MV-4-11 (cell line): ENCODE measurements around the gene TWF2.

ENCODE experiments used
- DNase-seq: peaks from one replicate; lab custom pipeline; 2025; lab: John Stamatoyannopoulos, UW

The TWF2 gene

DNA sequence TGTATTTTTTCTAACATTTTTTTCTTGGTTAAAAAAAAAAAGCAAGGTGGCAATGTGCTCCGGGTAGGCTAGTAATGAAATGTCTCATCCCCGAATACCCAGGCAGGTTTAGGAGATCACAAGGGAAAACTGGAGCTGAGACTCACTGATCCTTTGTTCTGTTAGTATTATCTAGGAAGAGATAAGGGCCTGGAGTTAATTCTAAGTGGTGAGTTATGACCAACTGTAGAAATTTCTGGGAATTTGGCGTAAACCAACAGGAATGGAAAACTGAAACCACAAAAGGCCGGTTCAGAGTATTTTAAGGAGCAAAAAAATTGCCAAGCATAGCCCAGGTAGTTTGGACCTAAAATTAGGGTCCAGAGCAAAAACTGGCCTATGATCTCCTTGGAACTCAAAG lies 19.0 kb upstream of the TWF2 start:
- no peak for DNase-seq

DNA sequence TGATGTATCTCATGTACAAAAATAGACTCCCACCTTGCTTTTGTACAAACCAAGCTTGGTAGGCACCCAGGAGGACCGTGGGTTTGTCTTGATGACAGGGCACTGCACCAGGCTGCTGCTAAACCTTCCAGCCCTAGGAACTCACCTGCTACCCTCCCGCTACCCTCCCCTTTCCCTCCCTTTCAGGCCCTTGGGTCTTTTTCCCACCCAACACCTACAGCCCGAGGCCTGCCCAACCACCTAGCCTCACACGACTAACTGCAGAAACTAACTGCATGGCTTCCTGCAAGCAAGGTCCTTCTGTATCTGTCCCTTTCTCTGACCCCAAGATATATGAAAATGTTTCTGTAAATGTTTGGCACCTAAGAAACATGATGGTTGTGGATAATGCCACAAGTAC lies 17.7 kb upstream of the TWF2 start:
- DNase-seq: no peak

DNA sequence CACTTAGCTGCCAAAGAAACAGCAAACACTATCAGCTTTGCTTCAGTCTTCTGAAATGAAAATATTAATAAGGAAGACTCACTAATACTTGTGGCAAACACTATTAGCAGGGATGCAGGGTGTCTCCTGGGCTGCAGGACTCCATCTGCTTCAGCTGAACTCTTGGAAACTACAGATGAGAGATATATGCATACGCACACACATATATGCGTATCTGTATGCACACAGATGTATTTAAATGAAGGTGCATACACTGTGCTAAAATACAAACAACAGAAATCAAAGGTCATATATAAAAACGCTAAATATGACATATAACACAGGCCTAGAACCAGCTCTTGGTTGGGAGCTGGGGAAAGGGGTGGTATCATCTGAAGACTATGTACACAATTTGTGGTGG lies 17.2 kb upstream of the TWF2 start:
- DNase-seq: no peak

GRCh38 chr3:52254608-52255007 lies 15.7 kb upstream of the TWF2 start:
- no peak for DNase-seq

- DNase-seq: peak; percentile 98
Measured at GRCh38 chr3:52253314-52254304, 14.7 kb upstream of the TWF2 start.

- DNase-seq: no peak
Measured at GRCh38 chr3:52250122-52250521, 11.2 kb upstream of the TWF2 start.

GRCh38 chr3:52249683-52250082 lies 10.7 kb upstream of the TWF2 start:
- no peak for DNase-seq

DNA sequence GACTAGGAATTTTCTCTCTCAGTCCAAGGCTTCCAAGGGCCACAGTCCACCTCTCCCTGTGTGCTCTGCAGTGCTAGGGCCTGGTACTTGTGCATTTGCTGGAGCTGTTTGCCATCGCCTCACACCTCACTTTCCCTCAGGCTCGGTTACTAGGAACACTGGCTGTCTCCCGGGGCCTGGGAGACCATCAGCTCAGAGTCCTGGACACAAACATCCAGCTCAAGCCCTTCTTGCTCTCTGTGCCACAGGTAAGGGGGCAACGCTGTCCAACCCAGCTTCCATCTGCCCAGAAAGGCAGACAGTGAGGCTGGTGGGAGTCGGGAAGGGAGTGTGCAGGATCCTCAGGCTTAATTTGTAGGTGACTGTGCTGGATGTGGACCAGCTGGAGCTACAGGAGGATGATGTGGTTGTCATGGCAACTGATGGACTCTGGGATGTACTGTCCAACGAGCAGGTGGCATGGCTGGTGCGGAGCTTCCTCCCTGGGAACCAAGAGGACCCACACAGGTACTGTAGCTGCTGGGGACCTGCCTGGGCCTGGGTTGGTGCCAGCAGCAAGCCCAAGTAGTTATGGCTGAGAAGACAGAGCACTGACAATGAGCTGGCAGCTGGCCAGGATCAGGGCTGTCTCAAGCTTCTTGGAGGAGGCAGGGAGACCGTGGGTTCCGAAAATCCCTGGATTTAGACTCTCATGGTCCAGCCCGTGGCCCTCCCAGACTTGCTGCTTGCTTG lies 10.0 kb upstream of the TWF2 start:
- no peak for DNase-seq

GRCh38 chr3:52248165-52248541 lies 9.2 kb upstream of the TWF2 start:
- DNase-seq: no peak

DNA sequence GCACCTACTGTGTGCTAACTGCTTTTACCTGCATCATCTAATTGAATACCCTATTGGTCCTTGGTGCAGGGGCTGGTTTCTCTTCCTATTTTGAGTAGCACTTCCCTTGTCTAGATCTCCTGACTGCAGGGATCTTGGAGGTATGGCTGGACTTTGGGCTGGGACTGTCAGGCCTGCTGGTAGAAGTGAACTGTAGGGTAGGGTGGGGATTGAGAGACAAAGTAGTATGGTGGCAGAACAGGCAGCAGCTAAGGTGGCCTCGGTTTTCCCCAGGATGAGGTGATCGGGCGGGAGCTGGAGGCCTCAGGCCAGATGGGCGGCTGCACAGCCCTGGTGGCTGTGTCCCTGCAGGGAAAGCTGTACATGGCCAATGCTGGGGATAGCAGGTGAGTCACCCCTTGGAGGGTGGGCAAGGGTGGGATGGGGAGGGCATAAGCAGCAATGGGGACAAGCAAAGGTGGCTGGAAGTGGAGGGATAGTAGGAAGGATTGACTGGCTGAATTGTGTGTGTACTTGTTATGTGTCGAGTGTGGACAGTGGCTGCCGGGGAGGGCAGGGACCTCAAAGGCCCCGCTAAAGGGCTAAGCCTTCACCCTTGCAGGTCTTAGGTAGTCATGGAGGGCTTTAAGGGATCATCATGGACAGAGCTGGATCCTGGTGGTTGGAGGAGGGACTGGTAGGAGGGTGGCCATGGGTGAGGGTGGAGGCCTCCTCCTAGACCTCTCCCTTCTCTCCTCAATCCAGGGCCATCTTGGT lies 8.6 kb upstream of the TWF2 start:
- DNase-seq: peak; percentile 36

GRCh38 chr3:52246728-52247408 lies 7.9 kb upstream of the TWF2 start:
- DNase-seq: peak; percentile 38

- no peak for DNase-seq
Measured at GRCh38 chr3:52246264-52246620, 7.3 kb upstream of the TWF2 start.

DNA sequence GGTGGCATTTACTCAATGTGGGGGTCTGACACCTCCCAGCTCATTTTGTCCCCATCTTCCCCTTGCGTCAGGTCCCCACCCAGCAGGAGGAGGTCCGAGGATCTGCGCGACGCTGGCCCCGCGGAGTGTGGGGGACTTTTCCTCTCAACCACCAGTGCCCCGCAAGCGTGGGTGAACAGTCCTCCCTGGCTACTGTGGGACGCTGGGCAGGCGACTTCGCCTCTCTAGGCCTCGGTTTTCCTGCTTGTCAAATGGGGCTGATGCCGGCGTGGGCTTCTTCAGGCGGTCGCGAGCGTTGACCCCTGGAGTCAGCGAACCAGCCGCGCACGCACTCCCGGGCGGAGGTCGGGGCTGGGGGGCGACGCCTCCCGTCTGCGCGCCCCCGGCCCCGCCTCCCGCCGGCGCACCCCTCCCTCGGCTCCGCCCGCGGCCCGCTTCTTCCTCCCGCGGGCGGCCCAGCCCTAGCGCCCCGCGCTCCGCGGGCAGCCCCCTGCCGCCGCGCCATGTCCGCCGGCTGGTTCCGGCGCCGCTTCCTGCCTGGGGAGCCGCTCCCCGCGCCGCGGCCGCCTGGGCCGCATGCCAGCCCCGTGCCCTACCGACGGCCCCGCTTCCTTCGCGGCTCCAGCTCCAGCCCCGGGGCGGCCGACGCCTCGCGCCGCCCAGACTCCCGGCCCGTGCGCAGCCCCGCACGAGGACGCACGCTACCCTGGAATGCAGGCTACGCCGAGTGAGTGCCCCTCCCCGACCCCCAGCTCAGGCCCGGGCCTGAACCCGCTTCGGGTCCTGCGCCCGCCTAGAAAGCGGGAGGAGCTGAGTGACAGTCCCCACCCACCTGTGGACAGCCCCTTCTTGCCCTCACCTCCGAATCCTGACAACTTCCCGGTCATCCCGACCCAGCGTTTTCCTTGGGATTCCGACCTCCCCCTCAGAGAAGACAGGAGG lies 6.6 kb upstream of the TWF2 start, which contains the start of gene PPM1M:
PPM1M (plus strand) TSS at position 438 of the 942 bp plus-strand sequence; CDS start at position 504, 66 bp downstream.
- DNase-seq: no peak

- DNase-seq: peak; percentile 95
Measured at GRCh38 chr3:52243791-52244628, 5.1 kb upstream of the TWF2 start.

DNA sequence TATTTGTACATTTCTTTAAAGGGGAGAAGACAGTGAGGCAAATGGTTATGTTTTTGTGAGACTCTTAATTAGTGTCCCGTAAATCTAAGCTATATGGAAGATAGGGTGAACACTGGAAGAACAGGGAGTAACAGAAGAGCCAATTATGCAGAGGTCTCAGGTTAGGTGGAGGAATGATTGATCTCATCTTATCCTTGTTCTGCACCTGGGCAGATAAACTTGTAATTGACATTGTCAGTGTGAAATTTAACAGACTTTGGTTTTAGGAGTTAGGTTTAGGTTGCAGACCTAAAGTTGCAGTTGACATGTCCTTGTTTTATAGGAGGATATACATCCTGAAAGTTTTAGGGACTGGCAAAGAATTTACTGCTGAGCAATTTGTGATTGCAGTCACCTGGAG lies 3.1 kb upstream of the TWF2 start:
- no peak for DNase-seq

DNA sequence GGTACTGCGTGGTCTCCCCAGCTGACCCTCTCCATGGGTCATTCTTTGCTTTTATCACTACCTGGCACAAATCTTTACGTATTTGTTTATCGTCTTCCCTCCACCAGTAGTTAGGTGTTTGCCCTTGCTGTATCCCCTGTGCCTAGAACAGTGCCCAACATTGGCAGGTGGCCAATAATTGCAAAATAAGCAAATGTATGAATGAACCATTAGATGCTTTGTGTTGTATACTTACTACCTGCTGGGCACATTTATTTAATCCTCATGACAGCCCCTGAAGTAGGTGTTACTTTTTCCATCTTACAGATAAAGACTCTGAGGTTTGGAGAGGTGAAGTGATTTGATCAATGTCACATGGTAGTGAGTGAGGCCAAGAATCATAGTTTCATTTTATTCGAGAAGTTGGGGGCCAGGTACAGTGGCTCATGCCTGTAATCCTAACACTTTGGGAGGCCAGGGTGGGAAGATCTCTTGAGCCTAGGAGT lies 2.0 kb upstream of the TWF2 start:
- no peak for DNase-seq

DNA sequence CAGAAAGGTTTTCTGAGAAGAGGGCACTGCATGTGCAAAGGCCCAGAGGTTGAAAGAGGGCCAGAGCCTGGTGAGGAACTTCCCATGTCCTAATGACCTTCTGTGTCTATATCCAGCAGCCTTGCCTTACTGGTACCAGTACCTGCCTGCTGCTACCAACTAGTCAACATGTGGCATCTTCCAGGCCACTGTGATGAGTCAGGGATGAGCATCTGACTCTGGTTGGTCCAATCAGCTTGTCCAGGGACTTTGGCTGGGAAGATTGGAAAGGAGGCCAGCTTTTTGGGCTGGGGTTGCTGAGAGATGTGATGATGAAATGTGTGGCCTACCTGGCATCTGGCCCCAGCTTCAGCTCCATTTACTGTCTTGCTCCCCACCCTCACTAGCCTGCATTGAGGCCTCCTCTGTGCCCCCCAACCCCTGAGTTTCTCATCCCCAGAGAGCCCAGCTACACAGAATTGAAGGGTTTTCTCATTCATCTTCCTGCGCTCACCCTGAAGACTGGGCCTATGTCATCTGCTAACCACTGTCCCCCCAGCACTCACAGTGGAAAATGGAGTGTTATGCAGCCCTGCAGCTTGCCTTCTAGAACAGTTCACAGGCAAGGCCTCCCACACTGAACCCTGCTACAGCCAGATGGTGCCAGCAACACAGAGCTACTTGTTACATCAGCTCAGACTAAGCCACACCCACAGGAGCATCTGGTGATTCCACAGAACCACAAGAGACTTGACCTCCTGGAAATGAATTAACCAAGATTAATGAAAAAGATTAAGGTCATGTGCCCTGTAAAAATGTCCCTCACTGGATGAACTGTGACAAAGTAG lies 1.3 kb upstream of the TWF2 start:
- DNase-seq: peak; percentile 87

DNA sequence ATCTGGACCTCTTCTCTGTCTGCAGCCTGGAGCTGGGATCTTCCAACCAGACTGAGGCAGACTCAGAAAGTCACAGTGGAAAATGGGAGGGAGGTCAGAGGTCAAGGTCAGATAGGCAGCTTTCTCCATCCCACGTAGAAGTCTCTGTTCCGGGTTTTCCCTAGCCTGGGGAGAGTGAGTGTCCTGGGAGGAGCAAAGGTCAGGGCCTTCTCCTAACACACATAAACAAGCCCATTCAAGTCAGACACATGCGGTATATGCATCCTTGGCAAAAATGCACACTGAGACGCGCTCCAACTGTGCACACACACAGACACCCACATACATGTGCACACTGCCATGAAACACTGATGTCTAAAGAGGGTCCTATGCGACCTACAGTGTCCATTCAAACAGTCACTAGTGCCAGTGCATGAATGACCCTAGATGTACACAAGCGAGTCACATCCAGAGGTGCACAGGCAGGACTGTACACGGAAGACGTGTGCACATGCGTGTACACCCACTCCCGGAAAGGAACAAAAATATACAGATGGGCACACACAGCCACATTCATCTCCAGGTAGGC lies 681 bp downstream of the TWF2 start:
- peak; percentile 7 for DNase-seq
